OCI-LY1 (cell line): ENCODE measurements around the gene SLC22A23.

ENCODE experiments used
- CTCF ChIP-seq: fragments of 200-600 bp; sonication (generic), shearing (Covaris generic); IDR thresholded peaks from 2 replicates; pipeline ENCODE4 v1.5.1; 2017; ENCODE audit warnings: mild to moderate bottlenecking, antibody characterized with exemption, low read length, moderate library complexity, mixed read lengths
- EZH2 ChIP-seq: fragments of 200-600 bp; sonication (generic), shearing (Covaris generic); IDR thresholded peaks from 2 replicates; pipeline ENCODE4 v1.8.0; 2017; ENCODE audit warnings: borderline replicate concordance, mixed run types, mild to moderate bottlenecking, antibody characterized with exemption, low read length, moderate library complexity, mixed read lengths

- no peak for TF ChIP-seq CTCF
- TF ChIP-seq EZH2 = no peak
Measured at GRCh38 chr6:3443221-3443515, 13.7 kb downstream of the SLC22A23 start.
